Stimulated activated CD4-positive, alpha-beta T cell treated with anti-CD3 and anti-CD28 coated beads, Interleukin-15, amount 100 ng/mL, for 24 hours (primary cell): ENCODE data around the gene C19orf25.
"Not testable (repeated sequence)": the region's sequence is repeated elsewhere in the genome, so short reads cannot be mapped to it uniquely, and the experiment has no call there.

Source experiments
- DNase-seq: peaks from one replicate; pipeline ENCODE4 v3.0.0-alpha.2; 2020

The C19orf25 gene

GRCh38 chr19:1478934-1479707, at the start of gene C19orf25:
Gene C19orf25, minus strand, starts transcription at chr19:1479215. Its CDS starts 312 bp downstream, at chr19:1478903.
- DNase-seq: peak; percentile 96

- no peak for DNase-seq
Observed at GRCh38 chr19:1527650-1528309, 48.8 kb upstream of the C19orf25 start.

GRCh38 chr19:1526979-1527649, 48.1 kb upstream of the C19orf25 start:
- DNase-seq: no peak

GRCh38 chr19:1526066-1526778, 47.2 kb upstream of the C19orf25 start:
- DNase-seq: no peak

- no peak for DNase-seq
Observed at GRCh38 chr19:1525343-1525742, 46.3 kb upstream of the C19orf25 start.

GRCh38 chr19:1524972-1525325, 45.9 kb upstream of the C19orf25 start:
- no peak for DNase-seq

GRCh38 chr19:1524287-1524971, 45.4 kb upstream of the C19orf25 start:
- no peak for DNase-seq

GRCh38 chr19:1523412-1524286, 44.6 kb upstream of the C19orf25 start, which contains the start of gene PLK5:
Gene PLK5, plus strand, starts transcription at chr19:1524077. Its CDS starts 2,920 bp downstream, at chr19:1526997.
- DNase-seq: no peak

- no peak for DNase-seq
Observed at GRCh38 chr19:1522838-1523237, 43.8 kb upstream of the C19orf25 start.

- DNase-seq: no peak
Observed at GRCh38 chr19:1522061-1522460, 43.0 kb upstream of the C19orf25 start.

- DNase-seq: no peak
Observed at GRCh38 chr19:1521636-1522035, 42.6 kb upstream of the C19orf25 start.

- no peak for DNase-seq
Observed at GRCh38 chr19:1520203-1520780, 41.3 kb upstream of the C19orf25 start.

GRCh38 chr19:1519802-1520201, 40.8 kb upstream of the C19orf25 start:
- DNase-seq: not testable (repeated sequence)

GRCh38 chr19:1518471-1518870, 39.5 kb upstream of the C19orf25 start:
- DNase-seq: no peak

- DNase-seq: no peak
Observed at GRCh38 chr19:1516395-1516753, 37.4 kb upstream of the C19orf25 start.

GRCh38 chr19:1514986-1515721, 36.1 kb upstream of the C19orf25 start:
- no peak for DNase-seq

GRCh38 chr19:1514295-1514661, 35.3 kb upstream of the C19orf25 start:
- no peak for DNase-seq

GRCh38 chr19:1513499-1514294, 34.7 kb upstream of the C19orf25 start:
- DNase-seq: peak; percentile 79

GRCh38 chr19:1512671-1513498, 33.9 kb upstream of the C19orf25 start, which contains the start of gene ADAMTSL5:
Gene ADAMTSL5, minus strand, starts transcription at chr19:1513019. Its CDS starts 2,076 bp downstream, at chr19:1510943.
- DNase-seq: peak; percentile 86
